Upper lobe of left lung (tissue), 6 donors: ENCODE results near the gene TRIM56. TPM values are rescaled to one million over a fixed set of nuclear protein-coding genes. Genes with fewer than 3 reads are reported as not detected.

Experiments
- ATAC-seq, 2 donors: fragments of 200-7000 bp; cut with Tn5 transposase; one replicate each; pipeline ENCODE4 v1.9.1; 2022; ENCODE audit warnings: mild to moderate bottlenecking in 2 of 2, moderate library complexity in 2 of 2; ENCODE audit not compliant: low FRiP score in 2 of 2
- DNase-seq, 2 donors: peaks; one replicate each; pipeline ENCODE4 v3.0.0-alpha.2; 2019 to 2020
- H3K27ac ChIP-seq, 4 donors: fragments of 200-600 bp; sonication (generic); one replicate each; pipeline ENCODE4 v1.5.1; 2016 to 2019
- H3K27me3 ChIP-seq, 4 donors: fragments of 200-600 bp; sonication (generic); one replicate each; pipeline ENCODE4 v1.5.1; 2017 to 2019
- H3K36me3 ChIP-seq, 4 donors: fragments of 200-600 bp; sonication (generic); one replicate each; pipeline ENCODE4 v1.5.1; 2016 to 2019
- H3K4me1 ChIP-seq, 4 donors: fragments of 200-600 bp; sonication (generic); one replicate each; pipeline ENCODE4 v1.5.1; 2018 to 2019
- H3K4me3 ChIP-seq, 4 donors: fragments of 200-600 bp; sonication (generic); one replicate each; pipeline ENCODE4 v1.5.1; 2017 to 2019; ENCODE audit warnings: mild to moderate bottlenecking in 2 of 4, moderate library complexity in 1 of 4
- H3K9me3 ChIP-seq, 4 donors: fragments of 200-600 bp; sonication (generic); one replicate each; pipeline ENCODE4 v1.5.1; 2018 to 2019
- EP300 ChIP-seq, 4 donors: sonication (generic); formaldehyde crosslinking; IDR thresholded peaks; one replicate each; pipeline ENCODE4 v1.5.1; 2017; ENCODE audit warnings: antibody characterized with exemption in 4 of 4, control low read depth in 2 of 4
- POLR2A ChIP-seq, 4 donors: fragments of 450-650 bp; IDR thresholded peaks; one replicate each; pipeline ENCODE4 v1.5.1; 2016 to 2017; ENCODE audit warnings: antibody characterized with exemption in 4 of 4, mild to moderate bottlenecking in 2 of 4
- POLR2AphosphoS5 ChIP-seq, 2 donors: sonication (generic); formaldehyde crosslinking; IDR thresholded peaks; one replicate each; pipeline ENCODE4 v1.5.1; 2017; ENCODE audit warnings: antibody characterized with exemption in 2 of 2
- whole genome bisulfite sequencing, 2 donors: methylation state at CpG; one replicate each; pipeline ENCODE4 v1.1.5; 2017 to 2018; 5-methylcytosine and 5-hydroxymethylcytosine counted together
- total RNA-seq, 6 donors: library from RNA; depleted of rRNA in 4 of 6; stranded (reverse); fragments of >200 nt in 4 of 6; gene quantifications; one replicate each; pipeline versions ENCODE4 v1.1.0 to v1.2.1, GENCODE V29; 2016 to 2021
- TF ChIP-seq, protein P1 (sequence below), 6 experiments: fragments of 450-650 bp in 4 of 6; fragments of 200-600 bp in 2 of 6; sonication (generic) in 2 of 6; IDR thresholded peaks; one replicate each; pipeline ENCODE4 v1.5.1; 2016 to 2019; ENCODE audit warnings: antibody characterized with exemption in 6 of 6
- donor health status: DM: no; HTN: no; CAD: no; lungs with moderate emphysema.
- donor health status: DM: no; HTN: yes; CAD: no; lungs with severe emphysema.

The TRIM56 gene
- total RNA-seq, 6 donors from 2014 or later, result 25.4 to 66.1 (median 51.3) TPM

DNA sequence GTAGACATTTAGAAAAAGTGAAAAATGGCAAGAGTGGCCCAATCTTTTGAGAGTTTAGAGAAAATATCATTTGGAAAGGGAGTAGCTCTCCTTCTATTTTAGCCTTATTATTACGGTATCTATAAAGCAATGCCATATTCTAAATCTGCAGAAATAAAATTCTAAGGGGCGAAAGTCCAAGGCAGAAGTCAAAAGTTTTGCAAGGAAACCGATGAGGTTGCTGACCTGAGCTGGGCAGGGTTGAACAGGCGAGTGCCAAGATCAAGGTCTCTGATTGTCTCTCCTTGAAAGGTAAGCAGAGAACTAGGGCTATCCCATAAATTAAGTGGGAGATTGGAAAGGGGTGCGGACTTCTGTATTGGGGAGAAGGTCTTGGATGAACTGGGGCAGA, 11.7 kb downstream of the TRIM56 start:
- no peaks in the 10 kb centered on the region for H3K9me3 ChIP-seq
- no peaks in the 10 kb centered on the region for H3K27me3 ChIP-seq
- peaks cover 0 to 7% (median 3%) of the 10 kb centered on the region in 4 donors for H3K36me3 ChIP-seq
- H3K27ac ChIP-seq, result peak overlapping the region in 1 of 4 donors; percentile 2
- WGBS, 2 donors, result 94% methylated on average over 5 of the region's 5 CpGs
- ATAC-seq (no peak), DNase-seq (no peak)
- TF ChIP-seq, protein P1, sequence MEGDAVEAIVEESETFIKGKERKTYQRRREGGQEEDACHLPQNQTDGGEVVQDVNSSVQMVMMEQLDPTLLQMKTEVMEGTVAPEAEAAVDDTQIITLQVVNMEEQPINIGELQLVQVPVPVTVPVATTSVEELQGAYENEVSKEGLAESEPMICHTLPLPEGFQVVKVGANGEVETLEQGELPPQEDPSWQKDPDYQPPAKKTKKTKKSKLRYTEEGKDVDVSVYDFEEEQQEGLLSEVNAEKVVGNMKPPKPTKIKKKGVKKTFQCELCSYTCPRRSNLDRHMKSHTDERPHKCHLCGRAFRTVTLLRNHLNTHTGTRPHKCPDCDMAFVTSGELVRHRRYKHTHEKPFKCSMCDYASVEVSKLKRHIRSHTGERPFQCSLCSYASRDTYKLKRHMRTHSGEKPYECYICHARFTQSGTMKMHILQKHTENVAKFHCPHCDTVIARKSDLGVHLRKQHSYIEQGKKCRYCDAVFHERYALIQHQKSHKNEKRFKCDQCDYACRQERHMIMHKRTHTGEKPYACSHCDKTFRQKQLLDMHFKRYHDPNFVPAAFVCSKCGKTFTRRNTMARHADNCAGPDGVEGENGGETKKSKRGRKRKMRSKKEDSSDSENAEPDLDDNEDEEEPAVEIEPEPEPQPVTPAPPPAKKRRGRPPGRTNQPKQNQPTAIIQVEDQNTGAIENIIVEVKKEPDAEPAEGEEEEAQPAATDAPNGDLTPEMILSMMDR (IDR thresholded peaks at IDR 0.05), result no peak
- TF ChIP-seq POLR2A (IDR thresholded peaks at IDR 0.05) (no peak), EP300 (IDR thresholded peaks at IDR 0.05) (no peak), POLR2AphosphoS5 (IDR thresholded peaks at IDR 0.05) (no peak)
- peaks cover 19 to 23% (median 21%) of the 10 kb centered on the region in 4 donors for H3K4me1 ChIP-seq
- no peak overlapping the region for H3K4me3 ChIP-seq

DNA sequence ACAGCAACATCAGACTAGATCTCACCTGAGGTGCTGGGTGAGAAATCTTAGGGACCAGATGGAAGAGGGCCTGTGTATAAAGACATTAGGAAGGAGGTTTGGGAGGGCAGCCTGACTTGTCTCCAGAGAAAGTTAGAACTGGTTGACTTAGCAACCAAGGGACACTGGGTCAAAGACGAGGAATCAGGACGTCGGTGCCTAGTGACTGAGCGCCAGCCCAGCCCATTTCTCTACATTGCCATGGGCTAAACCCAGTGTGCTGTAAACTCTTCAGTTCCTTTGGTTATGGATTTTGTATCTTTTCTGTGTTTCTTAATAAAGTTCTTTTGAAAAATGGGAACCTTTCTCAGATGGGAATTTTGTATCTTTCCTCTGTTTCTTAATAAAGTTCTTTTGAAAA, 12.3 kb downstream of the TRIM56 start:
- 82 to 85% methylated on average over 4 of the region's 4 CpGs for WGBS, 2 donors
- ATAC-seq (no peak), DNase-seq (no peak)
- TF ChIP-seq POLR2A (IDR thresholded peaks at IDR 0.05) (no peak), POLR2AphosphoS5 (IDR thresholded peaks at IDR 0.05) (no peak), EP300 (IDR thresholded peaks at IDR 0.05) (no peak)
- TF ChIP-seq, protein P1 (IDR thresholded peaks at IDR 0.05), result no peak
- no peaks in the 10 kb centered on the region for H3K9me3 ChIP-seq
- H3K4me1 ChIP-seq, result peaks cover 19 to 23% (median 21%) of the 10 kb centered on the region in 4 donors
- H3K27ac ChIP-seq, result peak overlapping the region in 1 of 4 donors; percentile 2
- peaks cover 0 to under 1% (median under 1%) of the 10 kb centered on the region in 4 donors for H3K36me3 ChIP-seq
- H3K27me3 ChIP-seq, result no peaks in the 10 kb centered on the region
- no peak overlapping the region for H3K4me3 ChIP-seq

DNA sequence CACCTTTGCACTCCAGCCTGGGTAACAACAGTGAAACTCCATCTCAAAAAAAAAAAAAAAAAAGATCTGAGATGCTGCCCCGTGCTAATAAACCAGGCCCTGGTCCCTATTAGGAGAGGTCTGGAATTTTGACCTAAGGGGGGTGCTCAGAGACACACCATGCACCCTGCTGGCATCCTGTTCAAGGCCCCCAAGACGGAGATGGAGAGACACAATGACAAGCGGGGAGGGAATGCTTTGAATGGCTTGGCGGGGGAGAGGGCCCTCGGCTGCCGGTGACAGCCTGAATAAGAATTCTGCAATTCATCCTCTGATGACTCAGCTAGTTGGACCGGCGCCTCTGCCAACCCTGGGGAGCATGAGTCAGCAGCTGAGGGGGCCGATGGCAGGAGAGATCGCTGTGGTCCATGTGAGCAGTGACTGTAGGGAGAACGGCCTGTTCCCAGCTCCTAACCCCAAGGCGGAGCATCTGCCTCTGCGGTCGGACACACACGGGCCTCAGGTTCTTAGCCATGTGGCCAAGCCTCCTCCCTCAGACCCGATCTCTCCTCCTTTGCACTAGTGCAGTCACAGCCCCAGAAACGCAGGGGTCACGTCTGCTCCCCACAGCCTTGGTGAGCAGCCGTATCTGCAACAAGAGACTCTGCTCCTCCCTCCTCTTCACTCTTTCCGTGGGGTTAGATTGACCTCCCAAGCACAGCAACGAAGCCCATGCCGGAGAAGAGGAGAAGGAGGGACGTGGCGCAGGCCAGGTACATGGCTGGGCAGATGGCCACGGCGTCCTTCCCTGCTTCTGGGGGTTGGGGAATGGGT, 14.9 kb downstream of the TRIM56 start:
- no peaks in the 10 kb centered on the region for H3K36me3 ChIP-seq
- H3K27ac ChIP-seq, result peak overlapping the region; percentile 61 to 73 (median 70)
- WGBS, 2 donors, result 26 to 35% methylated on average over 18 to 26 of the region's 26 CpGs
- H3K4me1 ChIP-seq, result peaks cover 19 to 26% (median 23%) of the 10 kb centered on the region in 4 donors
- no peak overlapping the region for H3K4me3 ChIP-seq
- ATAC-seq (peak; percentile 86 to 95), DNase-seq (peak; percentile 79 to 90)
- no peaks in the 10 kb centered on the region for H3K9me3 ChIP-seq
- TF ChIP-seq, protein P1 (IDR thresholded peaks at IDR 0.05), result no peak
- TF ChIP-seq EP300 (IDR thresholded peaks at IDR 0.05) (peak in 2 of 4 donors; percentile 64 to 91), POLR2AphosphoS5 (IDR thresholded peaks at IDR 0.05) (peak; percentile 83 to 92), POLR2A (IDR thresholded peaks at IDR 0.05) (peak in 2 of 4 donors; percentile 16 to 21)
- no peaks in the 10 kb centered on the region for H3K27me3 ChIP-seq

DNA sequence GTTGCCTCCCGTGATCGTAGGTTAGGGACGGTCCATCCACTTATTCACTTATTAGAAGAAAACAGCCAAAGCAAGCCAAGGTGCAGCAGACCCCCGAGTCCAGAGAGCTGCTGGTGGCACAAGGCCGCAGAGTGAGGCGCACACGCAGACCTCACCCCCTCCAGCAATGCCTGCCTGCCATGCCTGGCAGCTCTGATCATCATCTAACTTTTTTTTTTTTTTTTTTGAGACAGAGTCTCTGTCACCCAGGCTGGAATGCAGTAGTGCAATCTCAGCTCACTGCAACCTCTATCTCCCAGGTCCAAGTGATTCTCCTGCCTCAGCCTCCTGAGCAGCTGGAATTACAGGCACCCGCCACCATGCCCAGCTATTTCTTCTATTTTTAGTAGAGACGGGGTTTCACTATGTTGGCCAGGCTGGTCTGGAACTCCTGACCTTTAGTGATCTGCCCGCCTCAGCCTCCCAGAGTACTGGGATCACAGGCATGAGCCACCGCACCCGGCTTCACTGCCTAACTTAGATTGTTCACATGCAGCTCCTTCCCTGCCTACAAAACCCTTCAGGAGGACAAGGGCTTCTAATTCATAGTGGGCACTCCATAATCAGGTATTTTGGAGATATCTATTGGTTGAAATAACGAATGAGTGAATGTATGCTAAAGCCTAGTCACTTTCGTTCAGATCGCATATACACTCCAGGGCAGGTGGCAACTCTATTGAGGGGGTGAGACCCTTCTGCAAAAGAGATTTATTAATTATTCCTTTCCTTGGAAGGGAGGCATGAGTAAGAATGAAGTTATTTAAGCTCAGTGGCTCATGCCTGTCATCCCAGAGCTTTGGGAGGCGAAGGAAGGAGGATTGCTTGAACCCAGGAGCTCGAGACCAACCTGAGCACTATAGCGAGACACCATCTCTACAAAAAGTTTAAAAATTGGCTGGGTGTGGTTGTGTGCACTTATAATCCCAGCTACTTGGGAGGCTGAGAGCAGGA, 15.9 kb downstream of the TRIM56 start:
- H3K27ac ChIP-seq, result peak overlapping the region in 3 of 4 donors; percentile 68 to 73 (median 71)
- ATAC-seq (no peak), DNase-seq (no peak)
- H3K9me3 ChIP-seq, result no peaks in the 10 kb centered on the region
- TF ChIP-seq EP300 (IDR thresholded peaks at IDR 0.05) (no peak), POLR2A (IDR thresholded peaks at IDR 0.05) (no peak), POLR2AphosphoS5 (IDR thresholded peaks at IDR 0.05) (no peak)
- TF ChIP-seq, protein P1 (IDR thresholded peaks at IDR 0.05), result no peak
- no peaks in the 10 kb centered on the region for H3K36me3 ChIP-seq
- H3K27me3 ChIP-seq, result no peaks in the 10 kb centered on the region
- WGBS, 2 donors, result 90 to 93% methylated on average over 18 of the region's 18 CpGs
- no peak overlapping the region for H3K4me3 ChIP-seq
- peaks cover 20 to 27% (median 24%) of the 10 kb centered on the region in 4 donors for H3K4me1 ChIP-seq
